Measurements from ENCODE around the gene ELMO1.

The ELMO1 gene

DNA sequence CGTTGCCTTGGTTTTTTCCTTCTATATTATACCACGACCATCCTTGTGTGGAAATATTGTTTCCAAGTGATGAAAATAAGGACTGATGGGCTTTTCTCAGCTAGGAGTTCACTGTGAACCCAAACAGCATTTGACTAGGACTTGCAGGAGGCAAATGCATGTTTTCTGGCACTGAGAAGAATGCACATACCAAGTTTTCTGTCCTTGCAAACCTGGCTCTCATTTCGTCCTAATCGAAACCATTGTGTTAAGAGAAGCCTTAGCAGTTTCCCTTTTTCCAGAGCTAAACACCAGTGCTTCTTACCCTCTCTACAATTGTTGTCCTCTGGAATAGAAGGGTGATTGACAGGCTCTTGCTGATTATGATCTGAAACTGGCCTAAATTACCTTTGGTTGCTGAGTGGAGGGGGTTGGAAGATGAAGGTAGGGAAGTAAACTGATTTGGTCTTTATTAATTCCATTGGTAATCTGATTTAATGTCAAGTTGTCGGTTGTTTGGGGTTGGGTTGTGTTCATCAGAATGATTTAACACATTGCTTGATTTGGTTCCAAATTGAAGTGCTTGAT, 33.1 kb upstream of the ELMO1 start:
- H3K27me3 Mint-ChIP-seq = peaks cover 8% of the 10 kb centered on the region
- H3K9me3 Mint-ChIP-seq = no peaks in the 10 kb centered on the region
- peaks cover 21% of the 10 kb centered on the region for H3K4me1 Mint-ChIP-seq (ENCODE audit: low read depth)
- intact Hi-C loops (cut with micrococcal nuclease) = no loop called here
- no peak overlapping the region for H3K27ac Mint-ChIP-seq
- H3K36me3 Mint-ChIP-seq (ENCODE audit: low read depth) = no peaks in the 10 kb centered on the region
- H3K4me3 Mint-ChIP-seq = no peak overlapping the region

DNA sequence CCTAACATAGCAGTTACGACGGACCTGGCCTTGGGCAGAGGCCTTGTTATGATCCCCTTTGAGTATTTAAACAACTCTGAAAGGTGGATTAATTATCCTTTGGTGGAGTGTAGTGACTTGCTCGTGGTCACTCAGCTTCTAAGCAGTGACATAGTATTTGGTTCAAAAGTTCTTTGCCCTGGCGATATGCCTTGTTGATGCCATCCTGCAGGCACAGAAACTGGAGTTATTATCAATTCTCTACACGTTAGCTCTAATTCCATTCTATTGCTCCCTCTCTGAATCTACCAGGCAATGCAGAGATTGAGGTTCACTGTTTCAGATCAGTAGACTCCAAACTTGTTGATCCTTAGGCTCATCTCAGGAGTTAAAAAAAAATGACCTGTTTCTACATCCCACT, 32.5 kb upstream of the ELMO1 start:
- H3K4me1 Mint-ChIP-seq (ENCODE audit: low read depth) = peaks cover 21% of the 10 kb centered on the region
- H3K9me3 Mint-ChIP-seq = no peaks in the 10 kb centered on the region
- no peaks in the 10 kb centered on the region for H3K36me3 Mint-ChIP-seq (ENCODE audit: low read depth)
- H3K27ac Mint-ChIP-seq = peak overlapping the region; percentile 39
- H3K27me3 Mint-ChIP-seq = peaks cover 8% of the 10 kb centered on the region
- no peak overlapping the region for H3K4me3 Mint-ChIP-seq
- intact Hi-C loops (cut with micrococcal nuclease) = no loop called here

DNA sequence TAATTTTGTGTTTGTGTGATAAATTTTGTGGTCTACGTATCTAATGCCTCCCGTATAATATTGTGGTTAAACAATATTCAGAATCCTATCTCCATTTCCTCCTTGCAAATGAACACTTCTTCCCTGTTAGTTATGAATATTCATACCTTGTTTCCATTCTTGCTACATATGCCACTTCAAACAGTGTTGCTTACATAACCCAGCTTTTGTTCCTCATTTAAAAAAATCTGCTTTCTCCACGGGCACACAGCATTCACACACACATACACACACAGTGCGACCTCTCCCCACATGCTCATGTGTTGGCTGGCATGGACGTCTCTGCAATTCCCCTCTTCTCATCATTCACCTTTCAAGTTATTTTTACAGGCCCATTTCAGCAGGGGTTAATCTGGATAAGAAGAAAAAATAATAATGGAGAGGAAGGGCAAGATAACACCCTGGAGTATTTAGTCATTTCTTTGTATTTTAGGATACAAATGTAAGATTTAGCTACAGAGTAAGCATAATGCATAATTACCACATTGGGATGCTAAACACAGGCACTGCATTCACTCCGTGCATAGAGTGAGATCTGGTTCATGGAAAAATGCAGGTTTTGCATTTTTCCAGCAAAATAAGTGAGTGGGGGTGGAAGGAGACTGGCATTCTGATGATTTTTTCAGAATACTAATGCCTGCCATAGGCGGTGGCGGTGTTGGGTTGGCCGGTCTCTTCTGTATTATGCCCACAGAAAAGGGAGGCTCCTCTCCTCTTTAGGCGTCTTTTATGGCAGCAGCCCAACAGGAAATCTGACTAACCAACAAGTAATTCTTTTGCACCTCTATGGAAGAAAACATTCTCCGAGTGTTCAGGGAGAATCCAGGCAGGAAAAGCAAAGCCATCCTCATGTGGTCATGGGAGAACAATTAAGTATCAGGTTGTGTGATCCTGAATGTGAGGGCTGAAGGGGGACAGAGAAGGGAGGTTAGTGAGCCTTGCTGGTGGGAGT, 31.7 kb upstream of the ELMO1 start:
- intact Hi-C loops (cut with micrococcal nuclease) = no loop called here
- H3K4me1 Mint-ChIP-seq (ENCODE audit: low read depth) = peaks cover 21% of the 10 kb centered on the region
- H3K9me3 Mint-ChIP-seq = no peaks in the 10 kb centered on the region
- peak overlapping the region; percentile 37 for H3K4me3 Mint-ChIP-seq
- H3K27me3 Mint-ChIP-seq = peaks cover 8% of the 10 kb centered on the region
- peak overlapping the region; percentile 39 for H3K27ac Mint-ChIP-seq
- H3K36me3 Mint-ChIP-seq (ENCODE audit: low read depth) = no peaks in the 10 kb centered on the region

DNA sequence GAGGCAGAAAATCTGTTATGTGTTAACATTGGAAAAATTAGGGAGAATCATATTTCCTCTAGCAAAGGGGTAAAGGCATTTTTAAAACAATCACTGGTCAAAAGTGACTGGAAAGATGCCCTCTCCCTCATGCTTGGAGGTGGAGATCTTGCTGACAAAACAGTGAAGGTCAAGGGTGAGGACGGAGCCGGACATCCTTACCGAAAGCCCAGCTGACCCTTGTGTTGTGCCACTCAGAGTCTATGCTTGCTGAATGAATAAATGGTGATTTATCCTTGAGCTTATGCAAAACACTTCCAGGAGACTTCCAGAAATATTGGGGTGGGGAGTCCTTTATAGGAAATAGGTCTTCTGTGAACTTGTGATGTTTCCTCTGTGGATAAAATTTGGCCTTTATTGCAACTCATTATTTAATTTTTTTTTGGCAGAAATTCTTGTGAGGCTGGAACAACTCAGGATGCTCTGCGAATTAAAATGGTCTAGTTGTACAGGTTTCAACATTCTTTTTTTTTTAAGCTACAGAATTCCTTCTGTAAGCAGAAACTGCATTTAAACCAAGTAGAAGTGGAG, 28.3 kb upstream of the ELMO1 start:
- Mint-ChIP-seq H3K4me3 (no peak overlapping the region), H3K27ac (no peak overlapping the region), H3K27me3 (peaks cover 7% of the 10 kb centered on the region), H3K9me3 (no peaks in the 10 kb centered on the region), H3K4me1 (ENCODE audit: low read depth) (peaks cover 18% of the 10 kb centered on the region), H3K36me3 (ENCODE audit: low read depth) (no peaks in the 10 kb centered on the region)
- intact Hi-C loops (cut with micrococcal nuclease) = no loop called here

DNA sequence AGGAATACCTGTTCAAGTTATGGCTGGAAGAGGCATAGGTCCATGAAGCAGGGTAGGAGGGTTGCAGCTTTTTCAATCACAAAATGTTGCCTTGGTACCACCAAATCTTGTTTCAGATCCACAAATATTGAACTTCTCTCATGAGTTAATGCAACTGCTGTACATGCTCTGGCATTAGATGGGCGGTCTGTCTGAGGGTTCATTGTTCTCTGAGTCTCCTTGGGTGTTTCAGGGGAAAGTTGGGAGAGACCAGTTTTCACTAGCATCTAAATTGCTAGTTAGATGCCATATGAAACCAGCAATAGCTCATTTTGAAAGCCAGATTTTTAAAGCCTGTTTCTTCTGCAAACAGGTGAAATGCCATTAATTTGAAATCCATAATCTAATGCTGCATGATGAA, 27.8 kb upstream of the ELMO1 start:
- Mint-ChIP-seq H3K4me1 (ENCODE audit: low read depth) (peaks cover 15% of the 10 kb centered on the region), H3K27ac (no peak overlapping the region), H3K4me3 (no peak overlapping the region), H3K27me3 (peaks cover 6% of the 10 kb centered on the region), H3K36me3 (ENCODE audit: low read depth) (no peaks in the 10 kb centered on the region), H3K9me3 (no peaks in the 10 kb centered on the region)
- intact Hi-C loops (cut with micrococcal nuclease) = no loop called here

DNA sequence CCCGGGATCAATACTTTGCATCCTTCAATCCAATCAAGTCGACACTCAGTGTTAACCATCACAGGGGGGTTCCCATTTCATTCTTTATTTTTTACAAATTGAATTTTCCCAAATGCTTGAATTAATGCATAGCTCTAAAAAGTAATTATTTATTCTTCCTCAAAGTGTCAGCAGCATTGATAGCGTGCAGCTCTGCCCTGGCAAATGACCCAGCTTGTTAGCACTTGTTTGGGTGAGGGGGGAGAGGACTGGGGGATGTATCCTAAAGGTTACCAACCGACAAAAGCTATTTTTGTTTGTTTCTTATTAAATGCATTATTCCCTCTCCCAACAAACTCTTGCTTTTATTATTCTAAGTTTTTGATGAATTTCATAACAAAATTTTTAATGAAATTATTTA, 27.0 kb upstream of the ELMO1 start:
- Mint-ChIP-seq H3K27me3 (peaks cover 4% of the 10 kb centered on the region), H3K4me3 (no peak overlapping the region), H3K27ac (no peak overlapping the region), H3K36me3 (ENCODE audit: low read depth) (no peaks in the 10 kb centered on the region), H3K4me1 (ENCODE audit: low read depth) (peaks cover 10% of the 10 kb centered on the region), H3K9me3 (no peaks in the 10 kb centered on the region)
- intact Hi-C loops (cut with micrococcal nuclease) = no loop called here

DNA sequence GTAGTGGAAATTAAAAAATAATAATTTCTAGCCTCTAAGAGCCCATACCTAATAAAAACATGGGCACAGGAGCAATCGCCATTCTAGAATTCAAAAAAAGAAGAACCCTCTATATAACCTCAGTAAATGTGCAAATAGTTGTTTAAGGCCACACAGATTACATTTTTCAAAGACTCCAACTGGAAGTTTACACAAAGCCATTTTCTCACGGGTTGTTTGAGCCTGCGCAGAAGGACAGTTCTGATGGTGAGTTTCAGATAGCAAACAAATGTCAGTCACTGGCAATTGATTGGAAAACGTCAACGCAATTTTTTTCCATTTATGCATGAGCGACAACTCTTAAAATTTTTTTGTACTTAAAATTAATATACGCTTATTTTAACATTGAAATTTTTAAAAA, 23.0 kb upstream of the ELMO1 start:
- H3K27me3 Mint-ChIP-seq = peaks cover 2% of the 10 kb centered on the region
- H3K4me1 Mint-ChIP-seq (ENCODE audit: low read depth) = no peaks in the 10 kb centered on the region
- no peak overlapping the region for H3K4me3 Mint-ChIP-seq
- H3K9me3 Mint-ChIP-seq = no peaks in the 10 kb centered on the region
- H3K27ac Mint-ChIP-seq = no peak overlapping the region
- intact Hi-C loops (cut with micrococcal nuclease) = no loop called here
- H3K36me3 Mint-ChIP-seq (ENCODE audit: low read depth) = no peaks in the 10 kb centered on the region

DNA sequence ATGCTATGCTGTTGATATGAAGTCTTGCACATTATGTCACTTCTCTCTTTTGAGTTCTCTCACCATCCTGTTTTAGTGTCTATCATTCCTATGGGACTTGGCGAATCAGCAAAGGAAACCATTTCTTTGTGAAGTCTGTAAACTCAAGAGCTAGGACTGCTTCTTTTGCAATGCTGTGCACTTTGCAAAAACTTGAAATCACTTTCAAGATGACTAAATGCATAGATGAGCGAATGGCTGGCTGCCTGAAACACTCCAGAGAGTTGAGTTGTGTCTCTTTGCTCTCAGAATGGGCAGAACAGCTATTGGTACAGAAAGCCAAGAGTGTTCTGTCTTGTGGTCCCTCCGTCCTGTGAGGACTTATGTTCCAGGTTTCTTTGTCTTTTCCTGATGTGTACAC, 18.3 kb upstream of the ELMO1 start:
- H3K4me1 Mint-ChIP-seq (ENCODE audit: low read depth) = peaks cover 9% of the 10 kb centered on the region
- H3K27ac Mint-ChIP-seq = no peak overlapping the region
- H3K36me3 Mint-ChIP-seq (ENCODE audit: low read depth) = no peaks in the 10 kb centered on the region
- intact Hi-C loops (cut with micrococcal nuclease) = no loop called here
- no peaks in the 10 kb centered on the region for H3K9me3 Mint-ChIP-seq
- no peak overlapping the region for H3K4me3 Mint-ChIP-seq
- H3K27me3 Mint-ChIP-seq = no peaks in the 10 kb centered on the region

DNA sequence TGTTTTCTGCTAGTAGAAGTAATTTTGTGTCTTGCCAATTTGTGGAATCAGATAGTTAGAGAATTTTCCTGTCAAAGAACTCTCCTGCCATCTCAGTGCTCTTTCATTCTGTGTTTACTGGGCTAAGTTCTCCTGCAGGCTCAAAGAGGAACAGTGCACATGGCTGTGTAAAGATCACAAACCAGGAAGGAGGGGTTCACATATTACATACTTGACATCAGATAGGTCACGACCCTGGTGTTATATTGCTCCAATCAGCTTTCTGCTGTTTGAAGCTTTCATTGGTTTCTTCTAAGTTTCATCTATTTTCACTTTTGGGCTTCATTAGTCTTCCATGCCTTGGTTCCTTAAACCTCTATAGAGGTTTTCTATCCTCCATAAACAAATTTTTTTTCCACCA, 13.5 kb upstream of the ELMO1 start:
- no peaks in the 10 kb centered on the region for H3K9me3 Mint-ChIP-seq
- H3K36me3 Mint-ChIP-seq (ENCODE audit: low read depth) = no peaks in the 10 kb centered on the region
- intact Hi-C loops (cut with micrococcal nuclease) = no loop called here
- peaks cover 7% of the 10 kb centered on the region for H3K27me3 Mint-ChIP-seq
- peaks cover 16% of the 10 kb centered on the region for H3K4me1 Mint-ChIP-seq (ENCODE audit: low read depth)
- H3K4me3 Mint-ChIP-seq = no peak overlapping the region
- H3K27ac Mint-ChIP-seq = peak overlapping the region; percentile 39

DNA sequence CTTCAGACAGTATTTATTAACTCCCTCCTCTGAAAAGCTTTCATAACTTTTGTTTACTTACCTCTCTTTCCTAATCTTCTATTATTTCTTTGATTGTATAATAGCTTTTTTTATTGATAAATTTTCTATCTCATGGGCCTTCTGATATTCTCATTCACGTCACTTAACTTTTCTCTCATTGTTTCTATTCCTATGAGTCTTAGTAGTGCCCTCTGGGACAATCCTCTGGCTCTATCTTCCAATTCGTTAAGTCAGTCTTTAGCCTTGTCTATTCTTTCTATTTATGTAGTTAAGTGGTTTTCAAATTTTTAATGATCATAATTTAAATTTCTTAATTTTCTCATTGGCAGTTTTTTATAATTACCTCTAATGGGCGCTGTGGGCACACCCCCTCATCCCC, 6.4 kb upstream of the ELMO1 start:
- H3K27me3 Mint-ChIP-seq = peaks cover 7% of the 10 kb centered on the region
- H3K36me3 Mint-ChIP-seq (ENCODE audit: low read depth) = no peaks in the 10 kb centered on the region
- H3K4me1 Mint-ChIP-seq (ENCODE audit: low read depth) = no peaks in the 10 kb centered on the region
- no peaks in the 10 kb centered on the region for H3K9me3 Mint-ChIP-seq
- H3K27ac Mint-ChIP-seq = no peak overlapping the region
- no peak overlapping the region for H3K4me3 Mint-ChIP-seq
- intact Hi-C loops (cut with micrococcal nuclease) = no loop called here

DNA sequence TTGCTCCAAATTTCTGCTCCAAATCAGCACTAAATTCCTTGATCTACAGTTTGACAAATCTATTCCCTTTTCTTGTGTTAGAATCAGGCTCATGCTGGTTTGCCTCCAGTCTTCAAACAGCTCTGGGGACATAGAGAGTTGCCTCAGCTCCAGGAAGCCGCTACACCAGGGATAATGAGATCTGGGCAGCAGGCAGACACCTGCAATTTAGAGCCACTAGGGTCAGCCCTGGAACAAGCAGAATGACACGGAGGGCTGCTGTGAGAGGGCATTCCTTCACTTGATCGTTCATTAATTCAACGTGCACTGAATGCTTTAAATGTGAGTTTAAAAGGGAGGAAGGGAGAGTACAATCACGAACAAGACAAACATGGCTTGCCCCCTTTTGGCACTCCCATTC, 3.7 kb upstream of the ELMO1 start:
- no peak overlapping the region for H3K4me3 Mint-ChIP-seq
- H3K27me3 Mint-ChIP-seq = no peaks in the 10 kb centered on the region
- H3K9me3 Mint-ChIP-seq = no peaks in the 10 kb centered on the region
- H3K4me1 Mint-ChIP-seq (ENCODE audit: low read depth) = peaks cover 5% of the 10 kb centered on the region
- intact Hi-C loops (cut with micrococcal nuclease) = no loop called here
- H3K27ac Mint-ChIP-seq = no peak overlapping the region
- peaks cover 16% of the 10 kb centered on the region for H3K36me3 Mint-ChIP-seq (ENCODE audit: low read depth)

DNA sequence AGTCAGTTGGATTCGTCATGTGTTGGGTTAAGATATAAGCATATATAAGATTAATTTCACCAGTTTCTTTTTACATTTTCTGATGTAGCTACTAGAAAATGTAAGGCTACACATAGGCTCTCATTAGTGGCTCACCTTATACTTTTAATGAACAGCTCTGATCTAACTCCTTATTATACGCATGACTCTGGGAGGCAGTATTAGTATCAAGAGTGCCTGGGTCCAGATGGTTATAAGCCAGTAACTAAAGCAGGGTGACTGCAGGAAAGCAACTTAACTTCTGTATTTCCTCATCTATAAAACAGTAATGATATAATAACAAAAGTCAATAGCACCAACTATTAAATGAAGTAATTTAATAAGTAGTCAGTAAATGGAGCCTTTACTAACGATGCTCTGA, 1.4 kb upstream of the ELMO1 start:
- no peak overlapping the region for H3K27ac Mint-ChIP-seq
- H3K36me3 Mint-ChIP-seq (ENCODE audit: low read depth) = peaks cover 35% of the 10 kb centered on the region

DNA sequence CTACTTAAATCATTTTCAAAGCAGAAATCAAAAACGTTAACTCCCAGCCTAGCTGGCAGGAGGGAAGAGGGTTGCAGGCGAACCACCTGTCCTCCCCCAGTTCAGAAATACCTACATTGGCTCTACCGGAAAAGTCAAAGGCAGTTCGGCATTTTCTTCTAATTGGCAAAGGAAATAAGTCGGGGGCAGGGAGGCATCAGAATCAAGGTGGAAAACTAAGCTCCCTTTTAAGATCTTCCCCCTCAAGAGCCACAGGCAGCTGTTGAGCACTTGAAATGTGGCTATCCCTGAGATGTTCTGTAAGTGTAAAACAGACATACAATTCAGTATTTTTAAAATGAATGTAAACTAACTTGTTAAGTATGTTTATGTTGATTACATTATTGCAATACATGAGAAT, 957 bp upstream of the ELMO1 start:
- Mint-ChIP-seq H3K27ac (peak overlapping the region; percentile 96), H3K4me3 (no peak overlapping the region), H3K27me3 (no peaks in the 10 kb centered on the region), H3K9me3 (no peaks in the 10 kb centered on the region), H3K36me3 (ENCODE audit: low read depth) (peaks cover 39% of the 10 kb centered on the region), H3K4me1 (ENCODE audit: low read depth) (peaks cover 29% of the 10 kb centered on the region)
- intact Hi-C loops (cut with micrococcal nuclease) = loop anchor here (5.0 kb wide), 3 partner anchors 37 to 112 kb away; no protein-coding TSS in a partner anchor

More for the DNA sequence above, 1.4 kb upstream of the ELMO1 start:
- Mint-ChIP-seq H3K27me3 (no peaks in the 10 kb centered on the region), H3K4me1 (ENCODE audit: low read depth) (peaks cover 25% of the 10 kb centered on the region), H3K9me3 (no peaks in the 10 kb centered on the region), H3K4me3 (no peak overlapping the region)
- intact Hi-C loops (cut with micrococcal nuclease) = no loop called here

DNA sequence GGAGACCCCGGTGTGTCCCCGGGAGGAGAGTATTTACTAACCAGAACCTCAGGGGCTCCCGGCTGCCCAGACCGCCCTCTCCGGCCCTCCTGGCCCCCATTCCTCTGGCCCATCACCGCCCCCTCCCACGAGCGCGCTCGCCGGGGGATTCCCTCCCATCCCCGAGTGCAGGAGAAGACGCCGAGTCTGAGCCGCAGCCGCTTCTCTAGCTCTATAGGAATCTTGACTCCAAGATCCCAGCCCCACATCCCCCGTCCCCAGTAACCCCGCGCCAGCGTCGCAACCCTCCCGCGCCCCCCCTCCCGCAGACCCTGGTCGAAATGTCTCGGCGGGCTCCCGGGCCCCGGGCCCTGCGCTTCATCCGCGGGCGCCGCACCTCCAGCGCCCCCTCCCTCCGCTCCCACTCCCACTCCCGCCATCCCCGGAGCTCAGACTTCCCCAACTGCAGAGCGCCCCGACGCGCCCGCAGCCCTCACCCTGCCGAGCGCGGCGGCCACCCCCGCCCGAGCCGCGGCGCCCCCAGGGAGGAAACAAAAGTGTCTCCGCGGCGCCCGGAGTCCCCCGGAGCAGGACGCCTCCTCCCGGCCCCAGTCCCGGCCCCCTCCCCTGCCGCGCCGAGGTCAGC, 541 bp downstream of the ELMO1 start:
- peak overlapping the region; percentile 96 for H3K27ac Mint-ChIP-seq
- H3K4me1 Mint-ChIP-seq (ENCODE audit: low read depth) = peaks cover 44% of the 10 kb centered on the region
- intact Hi-C loops (cut with micrococcal nuclease) = loop anchor here (1.0 to 5.0 kb wide), 4 partner anchors 23 to 111 kb away; no protein-coding TSS in a partner anchor
- H3K4me3 Mint-ChIP-seq = peak overlapping the region; percentile 83
- H3K36me3 Mint-ChIP-seq (ENCODE audit: low read depth) = peaks cover 51% of the 10 kb centered on the region
- no peaks in the 10 kb centered on the region for H3K27me3 Mint-ChIP-seq
- H3K9me3 Mint-ChIP-seq = no peaks in the 10 kb centered on the region
